GM21515 (cell line): Measurements from ENCODE around the gene KCNMA1.
"Not testable (repeated sequence)": the region's sequence is repeated elsewhere in the genome, so short reads cannot be mapped to it uniquely, and the experiment has no call there.

ENCODE experiments used
- ATAC-seq: cut with Tn5 transposase; IDR thresholded peaks from one replicate; pipeline ENCODE4 v1.9.1; 2021; ENCODE audit not compliant: unreplicated experiment

Gene KCNMA1

GRCh38 chr10:77405771-77406241, 231.8 kb downstream of the KCNMA1 start:
- ATAC-seq: no peak

GRCh38 chr10:77404810-77405209, 232.8 kb downstream of the KCNMA1 start:
- no peak for ATAC-seq

DNA sequence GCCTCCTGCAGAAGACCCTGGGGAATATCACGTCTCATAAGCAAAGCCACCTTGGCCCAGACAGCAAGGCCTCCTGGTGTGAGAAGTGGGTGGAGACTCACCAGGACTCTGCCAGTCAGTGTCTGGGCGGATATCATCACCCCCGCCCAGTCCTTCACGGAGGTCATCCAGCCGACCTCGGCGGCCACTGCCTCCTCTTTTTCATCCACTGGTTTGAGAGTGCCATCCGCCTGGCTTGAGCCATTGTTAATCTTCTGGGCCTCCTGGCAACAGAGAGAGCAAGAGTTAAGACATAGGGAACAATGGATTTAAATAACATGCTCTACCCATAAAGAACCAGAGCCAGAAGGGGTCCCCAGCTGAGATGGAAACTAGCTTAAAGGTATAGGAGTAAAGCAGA, 233.8 kb downstream of the KCNMA1 start:
- no peak for ATAC-seq

GRCh38 chr10:77401683-77402082, 235.9 kb downstream of the KCNMA1 start:
- no peak for ATAC-seq

- no peak for ATAC-seq
These were observed 237.6 kb downstream of the KCNMA1 start for GRCh38 chr10:77400033-77400432.

- ATAC-seq: no peak
These were observed 238.4 kb downstream of the KCNMA1 start for GRCh38 chr10:77398986-77399755.

GRCh38 chr10:77398558-77398957, 239.1 kb downstream of the KCNMA1 start:
- ATAC-seq: no peak

- no peak for ATAC-seq
These were observed 240.5 kb downstream of the KCNMA1 start for GRCh38 chr10:77397103-77397502.

GRCh38 chr10:77396290-77396689, 241.3 kb downstream of the KCNMA1 start:
- ATAC-seq: no peak

- no peak for ATAC-seq
These were observed 243.6 kb downstream of the KCNMA1 start for GRCh38 chr10:77393821-77394501.

- no peak for ATAC-seq
These were observed 244.2 kb downstream of the KCNMA1 start for GRCh38 chr10:77393411-77393810.

DNA sequence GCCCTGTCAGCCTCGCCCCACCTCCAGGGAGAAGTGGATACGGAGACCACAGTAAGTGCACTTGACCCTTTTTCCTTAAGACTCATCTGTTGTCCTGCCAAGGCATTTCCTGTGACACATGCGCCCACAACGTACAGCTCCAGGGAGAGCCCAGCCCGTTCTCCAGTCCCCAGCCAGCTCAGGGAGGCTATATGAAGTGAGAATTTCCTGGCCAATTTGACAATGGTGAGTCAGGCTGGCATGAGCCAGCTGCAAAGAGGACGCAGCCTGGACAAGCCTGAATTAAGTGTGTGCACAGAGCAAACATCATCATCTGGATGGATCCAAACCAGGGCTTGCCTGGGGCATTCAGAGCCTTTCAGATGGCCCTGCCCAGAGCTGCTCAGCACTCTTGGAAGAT, 244.8 kb downstream of the KCNMA1 start:
- ATAC-seq: no peak

- ATAC-seq: no peak
These were observed 245.3 kb downstream of the KCNMA1 start for GRCh38 chr10:77392236-77392721.

DNA sequence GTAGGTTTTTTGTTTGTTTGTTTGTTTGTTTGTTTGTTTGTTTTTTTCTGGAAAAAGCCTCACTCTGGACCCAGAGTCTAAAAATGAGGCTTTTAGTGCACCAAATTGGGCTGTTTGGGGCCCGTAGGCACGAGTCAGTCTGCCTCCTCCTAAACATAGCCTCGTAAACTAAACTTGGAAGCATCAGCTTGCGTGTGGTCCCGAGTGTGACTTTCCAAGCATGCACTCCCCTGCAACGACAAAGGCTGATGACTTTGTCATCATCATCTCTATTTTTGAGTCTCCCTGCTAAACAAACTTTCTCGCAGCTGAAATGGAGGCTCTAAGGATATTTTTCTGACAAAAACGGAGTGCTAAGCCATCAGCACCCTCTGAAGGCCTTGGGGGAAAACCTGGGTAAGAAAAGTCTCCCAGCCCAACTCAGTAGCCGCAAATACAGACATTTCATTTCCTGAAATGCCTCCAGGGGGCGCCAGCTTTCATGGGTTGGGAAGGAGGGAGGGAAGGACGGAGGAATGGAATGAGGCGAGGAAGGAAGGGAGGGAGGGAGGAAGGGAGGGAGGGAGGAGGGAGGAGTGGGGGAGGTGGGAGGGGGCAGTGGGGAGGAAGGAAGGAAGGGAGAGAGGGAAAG, 245.9 kb downstream of the KCNMA1 start:
- no peak for ATAC-seq

DNA sequence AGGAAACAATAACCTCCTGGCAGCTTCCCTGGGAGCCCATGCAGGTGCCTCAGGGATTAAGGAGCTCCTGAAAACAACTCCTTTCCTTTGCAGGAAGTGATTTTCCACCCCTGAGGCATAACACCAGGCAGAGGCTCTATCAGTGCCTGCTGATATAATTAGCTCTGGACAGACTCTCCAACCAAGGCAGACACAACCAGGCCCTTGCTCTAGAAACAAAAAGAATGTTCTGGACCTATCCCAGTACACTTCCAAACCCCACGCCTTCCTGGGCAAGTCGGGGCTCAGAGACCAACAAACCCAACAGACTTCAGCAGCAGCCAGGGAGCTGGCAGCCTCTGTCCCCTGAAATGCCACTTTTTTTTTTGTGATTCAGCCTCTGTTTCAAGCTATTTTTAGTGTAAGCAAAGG, 247.1 kb downstream of the KCNMA1 start:
- no peak for ATAC-seq

GRCh38 chr10:77388571-77389100, 249.0 kb downstream of the KCNMA1 start:
- no peak for ATAC-seq

GRCh38 chr10:77387701-77388100, 249.9 kb downstream of the KCNMA1 start:
- not testable (repeated sequence) for ATAC-seq

DNA sequence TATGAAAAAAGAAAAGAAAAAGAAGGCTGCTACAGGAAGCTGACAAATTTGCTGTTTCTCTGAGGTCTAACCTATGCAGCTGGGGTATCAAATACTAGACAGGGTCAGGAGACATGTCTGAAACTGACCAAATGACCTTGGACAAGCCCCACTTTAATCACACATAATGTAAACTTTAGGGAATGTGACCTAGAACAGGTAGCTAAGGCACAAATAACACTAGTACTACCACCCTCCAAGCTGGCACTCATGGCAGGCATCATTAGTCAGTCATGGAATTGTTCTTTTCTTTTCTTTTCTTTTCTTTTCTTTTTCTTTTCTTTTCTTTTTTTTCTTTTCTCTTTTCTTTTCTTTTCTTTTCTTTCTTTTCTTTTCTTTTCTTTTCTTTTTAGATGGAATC, 250.4 kb downstream of the KCNMA1 start:
- ATAC-seq: no peak

DNA sequence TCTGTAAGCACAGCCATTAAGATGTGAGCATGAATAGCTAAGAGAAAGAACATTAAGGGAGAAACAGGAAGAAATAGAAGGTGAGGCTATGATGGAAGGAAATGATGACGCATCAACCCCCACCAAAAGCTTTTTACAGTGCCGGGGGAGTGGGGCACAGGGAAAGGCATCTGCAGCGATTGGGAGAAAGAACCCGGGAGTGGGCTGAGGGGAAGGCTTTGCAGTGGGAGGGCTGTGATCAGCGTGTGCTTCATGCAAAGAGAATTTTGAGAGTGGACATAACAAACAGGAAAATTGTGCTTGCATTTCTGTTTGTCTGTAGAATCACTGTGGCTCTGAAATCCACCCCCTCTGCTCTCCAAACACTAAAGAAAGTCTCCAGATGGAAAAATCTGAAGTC, 250.8 kb downstream of the KCNMA1 start:
- no peak for ATAC-seq

- no peak for ATAC-seq
These were observed 251.2 kb downstream of the KCNMA1 start for GRCh38 chr10:77386365-77386764.

GRCh38 chr10:77385315-77385714, 252.3 kb downstream of the KCNMA1 start:
- ATAC-seq: no peak
